ENCODE data around the gene ZFPL1.
A peak's percentile ranks its signal among the peaks of the same experiment; 100 is the strongest.

The ZFPL1 gene

DNA sequence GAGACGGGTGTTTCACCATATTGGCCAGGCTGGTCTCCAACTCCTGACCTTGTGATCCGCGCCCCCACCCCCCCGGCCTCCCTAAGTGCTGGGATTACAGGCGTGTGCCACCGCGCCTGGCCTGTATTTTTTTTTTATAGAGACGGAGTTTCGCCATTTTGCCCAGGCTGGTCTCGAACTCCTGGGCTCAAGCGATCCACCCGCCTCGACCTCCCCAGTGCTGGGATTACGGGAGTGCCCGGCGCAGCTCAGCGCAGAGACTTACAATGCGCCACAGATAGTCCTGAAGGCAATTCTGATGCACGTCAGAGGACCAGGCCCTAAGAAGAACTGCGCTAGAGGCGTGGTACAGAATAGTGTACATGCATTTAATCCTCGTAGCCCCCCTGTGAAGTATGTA, 11.4 kb downstream of the ZFPL1 start:
- DNase-seq (ENCODE audit: low spot score), result no peak

DNA sequence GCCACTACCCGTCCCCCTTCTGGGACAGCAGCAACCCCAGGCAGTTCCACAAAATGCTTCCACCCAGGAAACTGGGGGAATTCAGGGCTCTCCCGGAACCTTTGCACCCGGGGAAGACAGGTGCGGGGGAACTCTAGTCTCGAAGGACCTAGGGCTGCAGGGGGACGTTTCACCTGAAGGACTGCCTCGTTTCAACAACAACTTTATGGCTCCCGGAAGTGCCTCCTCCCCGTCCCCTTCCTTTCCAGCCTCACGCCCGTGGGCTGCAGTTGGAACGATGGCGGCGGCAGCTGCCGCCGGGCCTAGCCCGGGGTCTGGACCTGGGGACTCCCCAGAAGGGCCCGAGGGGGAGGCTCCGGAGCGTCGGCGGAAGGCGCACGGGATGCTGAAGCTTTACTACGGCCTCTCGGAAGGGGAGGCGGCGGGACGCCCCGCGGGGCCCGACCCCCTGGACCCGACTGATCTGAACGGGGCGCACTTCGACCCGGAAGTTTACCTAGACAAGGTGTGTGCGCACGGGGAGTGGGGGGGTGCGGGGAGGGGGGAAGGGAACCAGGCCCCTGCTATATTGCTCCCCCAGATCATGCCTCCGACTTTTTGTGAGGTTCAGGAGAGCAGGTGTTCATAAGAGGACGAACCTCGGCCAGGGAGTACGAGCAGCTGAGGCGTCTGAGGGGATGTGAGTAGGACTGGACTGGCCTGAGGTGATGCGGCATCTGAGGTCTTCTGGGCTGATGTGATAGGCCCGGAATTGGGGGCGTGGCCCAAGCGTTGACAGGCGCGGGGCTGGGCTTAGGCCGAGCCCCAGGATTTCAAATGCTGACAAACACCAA, 12.2 kb downstream of the ZFPL1 start, which contains the start of gene VPS51:
Gene VPS51 (plus strand): TSS at position 241 of the 833 bp plus-strand sequence. CDS start 37 bp downstream, at position 278.
- DNase-seq (ENCODE audit: low spot score), result peak; percentile 96

DNA sequence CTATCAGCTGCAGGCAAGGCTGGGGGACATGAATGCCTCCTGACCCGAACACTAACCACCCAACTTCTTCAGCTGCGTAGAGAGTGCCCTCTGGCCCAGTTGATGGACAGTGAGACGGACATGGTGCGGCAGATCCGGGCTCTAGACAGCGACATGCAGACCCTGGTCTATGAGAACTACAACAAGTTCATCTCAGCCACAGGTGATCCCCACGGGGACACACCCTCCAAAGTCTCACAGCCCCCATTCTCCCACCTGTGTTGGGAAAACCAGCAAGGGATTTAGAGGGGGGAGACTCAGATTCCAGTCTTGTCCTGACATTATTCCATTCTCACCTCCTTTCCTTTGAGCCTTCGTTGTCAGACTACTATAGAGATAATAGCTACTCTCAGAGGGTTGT, 12.9 kb downstream of the ZFPL1 start:
- DNase-seq (ENCODE audit: low spot score), result no peak

GRCh38 chr11:65100674-65101350, 16.8 kb downstream of the ZFPL1 start:
- no peak for DNase-seq (ENCODE audit: low spot score)

DNA sequence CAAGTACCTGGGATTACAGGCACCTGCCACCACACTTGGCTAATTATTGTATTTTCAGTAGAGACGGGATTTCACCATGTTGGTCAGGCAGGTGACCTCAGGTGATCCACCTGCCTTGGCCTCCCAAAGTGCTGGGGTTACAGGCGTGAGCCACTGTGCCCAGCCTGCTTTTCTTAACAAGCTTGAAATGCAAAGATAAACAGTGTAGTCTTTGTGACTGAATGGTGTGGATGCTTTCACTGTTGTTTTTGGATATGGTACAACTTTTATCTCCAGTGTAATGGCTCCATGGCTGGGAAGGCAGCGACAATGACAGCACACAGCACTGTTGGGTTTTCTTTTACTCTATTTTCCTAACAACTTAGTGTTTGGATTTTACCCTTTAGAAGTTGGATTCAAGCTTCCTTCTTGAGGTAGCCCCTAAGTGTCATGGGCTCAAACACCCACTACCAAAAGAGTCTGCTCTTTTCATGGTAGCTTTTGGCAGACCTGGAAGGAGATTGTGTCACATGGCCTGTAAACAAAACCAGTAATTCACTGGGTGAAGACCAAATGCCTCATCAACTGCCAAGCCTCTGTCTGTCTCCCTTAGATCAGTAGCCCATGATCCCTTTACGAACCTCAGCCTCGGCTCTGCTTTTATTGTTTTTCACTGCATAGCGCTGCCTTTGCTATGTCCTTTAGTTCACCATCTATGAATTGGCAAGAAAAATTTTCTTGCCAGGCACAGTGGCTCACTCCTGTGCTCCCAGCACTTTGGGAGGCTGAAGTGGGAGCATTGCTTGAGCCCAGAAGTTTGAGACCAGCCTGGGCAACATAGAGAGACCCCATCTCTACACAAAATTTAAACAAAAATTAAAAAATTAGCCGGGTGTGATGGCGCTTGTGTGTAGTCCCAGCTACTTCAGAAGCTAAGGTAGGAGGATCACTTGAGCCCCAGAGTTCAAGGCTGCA, 18.4 kb downstream of the ZFPL1 start:
- no peak for DNase-seq (ENCODE audit: low spot score)

DNA sequence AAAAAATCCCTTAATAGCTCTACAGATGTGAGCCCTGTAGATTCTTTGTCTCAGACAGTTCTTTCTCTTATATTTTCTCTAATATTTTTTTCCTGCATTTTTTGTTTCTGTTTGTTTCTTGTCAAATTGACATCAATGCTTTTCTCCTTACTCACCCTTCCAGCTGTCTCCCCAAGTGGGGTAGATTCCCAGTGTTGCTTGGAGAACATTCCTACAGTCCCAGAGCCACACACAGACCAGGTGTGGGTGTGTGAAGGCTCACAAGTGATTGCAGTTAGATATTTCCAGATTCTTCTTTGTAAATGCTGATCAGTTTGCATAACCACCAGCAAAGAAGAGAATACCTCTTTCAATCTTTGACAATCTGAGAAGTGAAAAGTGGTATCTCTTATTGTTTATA, 19.5 kb downstream of the ZFPL1 start:
- DNase-seq (ENCODE audit: low spot score), result no peak

DNA sequence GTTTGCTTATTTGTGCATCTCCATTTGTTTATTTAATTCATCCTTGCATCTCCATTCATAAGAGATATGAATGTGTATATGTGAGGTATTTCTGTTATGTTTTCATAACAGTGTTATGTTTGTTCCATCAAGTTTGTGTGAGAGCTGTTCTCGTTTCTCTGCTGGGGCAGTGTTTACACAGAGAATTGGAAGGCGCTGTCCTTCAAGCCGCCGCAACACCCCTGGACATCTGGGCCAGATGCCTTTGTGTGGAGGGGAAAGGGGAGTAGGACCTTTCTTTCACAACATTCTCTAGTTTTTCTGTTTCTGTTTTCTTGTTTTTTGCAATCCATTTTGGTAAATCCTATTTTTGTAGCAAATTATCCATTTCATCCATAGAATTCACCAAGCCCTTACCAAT, 20.6 kb downstream of the ZFPL1 start:
- DNase-seq (ENCODE audit: low spot score), result no peak

- DNase-seq (ENCODE audit: low spot score), result no peak
Measured at GRCh38 chr11:65107078-65107477, 23.1 kb downstream of the ZFPL1 start.

DNA sequence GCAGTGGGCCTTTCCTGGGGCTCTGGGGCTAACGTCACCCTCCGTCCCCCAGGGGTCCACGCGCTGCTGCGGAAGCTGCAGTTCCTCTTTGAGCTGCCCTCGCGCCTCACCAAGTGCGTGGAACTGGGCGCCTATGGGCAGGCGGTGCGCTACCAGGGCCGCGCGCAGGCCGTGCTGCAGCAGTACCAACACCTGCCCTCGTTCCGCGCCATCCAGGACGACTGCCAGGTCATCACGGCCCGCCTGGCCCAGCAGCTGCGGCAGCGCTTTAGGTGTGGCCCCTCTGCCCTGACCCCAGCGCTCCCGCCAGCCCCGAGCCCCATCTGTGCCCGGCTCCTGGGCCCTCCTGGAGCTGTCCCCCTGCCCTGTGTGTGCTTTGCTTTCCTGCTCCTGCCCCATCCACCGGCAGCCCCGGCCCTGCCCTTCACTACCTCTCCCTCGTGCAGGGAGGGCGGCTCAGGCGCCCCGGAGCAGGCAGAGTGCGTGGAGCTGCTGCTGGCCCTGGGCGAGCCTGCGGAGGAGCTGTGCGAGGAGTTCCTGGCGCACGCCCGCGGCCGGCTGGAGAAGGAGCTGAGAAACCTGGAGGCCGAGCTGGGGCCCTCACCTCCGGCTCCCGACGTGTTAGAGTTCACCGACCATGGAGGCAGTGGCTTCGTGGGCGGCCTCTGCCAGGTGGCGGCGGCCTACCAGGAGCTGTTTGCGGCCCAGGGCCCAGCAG, 23.9 kb downstream of the ZFPL1 start:
- no peak for DNase-seq (ENCODE audit: low spot score)

DNA sequence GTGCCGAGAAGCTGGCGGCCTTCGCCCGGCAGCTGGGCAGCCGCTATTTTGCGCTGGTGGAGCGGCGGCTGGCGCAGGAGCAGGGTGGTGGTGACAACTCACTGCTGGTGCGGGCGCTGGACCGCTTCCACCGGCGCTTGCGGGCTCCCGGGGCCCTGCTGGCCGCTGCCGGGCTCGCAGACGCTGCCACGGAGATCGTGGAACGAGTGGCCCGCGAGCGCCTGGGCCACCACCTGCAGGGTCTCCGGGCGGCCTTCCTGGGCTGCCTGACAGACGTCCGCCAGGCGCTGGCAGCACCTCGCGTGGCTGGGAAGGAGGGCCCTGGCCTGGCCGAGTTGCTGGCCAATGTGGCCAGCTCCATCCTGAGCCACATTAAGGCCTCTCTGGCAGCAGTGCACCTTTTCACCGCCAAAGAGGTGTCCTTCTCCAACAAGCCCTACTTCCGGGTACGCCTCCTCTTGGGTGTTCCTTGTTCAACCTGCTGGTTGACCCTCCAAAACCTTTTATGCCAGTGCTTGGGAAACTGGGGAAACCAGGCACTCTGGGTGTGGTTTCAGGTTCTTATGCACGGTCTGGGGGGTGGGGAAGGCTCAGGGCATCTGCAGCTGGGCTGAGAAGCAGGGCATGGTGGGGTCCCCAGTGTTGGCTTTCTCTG, 24.6 kb downstream of the ZFPL1 start:
- DNase-seq (ENCODE audit: low spot score), result no peak

DNA sequence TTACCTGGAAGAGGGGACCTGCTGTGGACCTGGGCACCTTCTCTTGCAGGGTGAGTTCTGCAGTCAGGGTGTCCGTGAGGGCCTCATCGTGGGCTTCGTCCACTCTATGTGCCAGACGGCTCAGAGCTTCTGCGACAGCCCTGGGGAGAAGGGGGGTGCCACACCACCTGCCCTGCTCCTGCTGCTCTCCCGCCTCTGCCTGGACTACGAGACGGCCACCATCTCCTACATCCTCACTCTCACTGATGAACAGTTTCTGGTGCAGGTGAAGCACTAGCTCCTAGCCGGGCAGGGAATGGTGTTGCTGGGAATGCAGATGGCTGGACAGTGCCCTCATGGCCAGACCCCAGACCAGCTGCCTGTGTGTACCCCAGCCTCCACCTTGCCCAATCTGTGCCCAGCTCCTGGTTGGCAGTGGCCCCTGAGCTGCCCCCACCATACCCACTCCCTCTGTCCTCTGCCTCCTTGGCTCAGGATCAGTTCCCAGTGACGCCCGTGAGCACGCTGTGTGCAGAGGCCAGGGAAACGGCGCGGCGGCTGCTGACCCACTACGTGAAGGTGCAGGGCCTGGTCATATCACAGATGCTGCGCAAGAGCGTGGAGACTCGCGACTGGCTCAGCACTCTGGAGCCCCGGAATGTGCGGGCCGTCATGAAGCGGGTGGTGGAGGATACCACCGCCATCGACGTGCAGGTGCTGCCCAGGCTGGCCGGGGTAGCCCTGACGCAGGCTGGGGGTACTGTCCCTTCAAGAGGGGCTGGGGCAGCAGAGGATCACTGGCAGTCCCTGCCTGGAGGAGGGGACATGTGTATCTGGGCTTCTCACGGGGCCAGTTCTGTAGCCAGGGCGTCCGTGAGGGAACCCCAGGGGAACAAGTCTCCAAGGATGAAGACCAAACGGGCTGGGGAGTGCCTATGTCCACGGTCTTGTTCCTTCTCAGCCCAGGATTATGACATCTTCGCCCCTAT, 25.5 kb downstream of the ZFPL1 start:
- no peak for DNase-seq (ENCODE audit: low spot score)

- peak; percentile 88 for DNase-seq (ENCODE audit: low spot score)
Measured at GRCh38 chr11:65110354-65110861, 26.4 kb downstream of the ZFPL1 start.

DNA sequence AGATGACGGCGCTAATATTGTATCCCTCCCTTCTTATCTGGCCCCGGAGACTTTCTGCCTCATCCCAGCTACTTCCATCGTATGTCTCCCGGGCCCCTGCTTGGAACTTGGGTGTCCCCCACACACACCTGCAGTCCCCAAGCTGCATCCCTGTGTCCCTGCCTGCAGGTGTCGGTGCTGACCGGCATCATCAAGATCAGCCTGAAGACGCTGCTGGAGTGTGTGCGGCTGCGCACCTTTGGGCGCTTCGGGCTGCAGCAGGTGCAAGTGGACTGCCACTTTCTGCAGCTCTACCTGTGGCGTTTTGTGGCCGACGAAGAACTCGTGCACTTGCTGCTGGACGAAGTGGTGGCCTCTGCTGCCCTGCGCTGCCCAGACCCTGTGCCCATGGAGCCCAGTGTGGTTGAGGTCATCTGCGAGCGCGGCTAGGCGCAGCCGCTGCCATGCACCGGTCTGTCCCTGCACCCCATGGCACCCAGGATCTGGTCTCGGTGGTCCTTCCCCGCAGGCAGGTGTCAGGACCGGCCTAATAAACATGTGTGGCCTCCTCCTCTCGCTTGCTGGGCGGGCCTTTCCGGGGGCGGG, 27.2 kb downstream of the ZFPL1 start:
- no peak for DNase-seq (ENCODE audit: low spot score)

DNA sequence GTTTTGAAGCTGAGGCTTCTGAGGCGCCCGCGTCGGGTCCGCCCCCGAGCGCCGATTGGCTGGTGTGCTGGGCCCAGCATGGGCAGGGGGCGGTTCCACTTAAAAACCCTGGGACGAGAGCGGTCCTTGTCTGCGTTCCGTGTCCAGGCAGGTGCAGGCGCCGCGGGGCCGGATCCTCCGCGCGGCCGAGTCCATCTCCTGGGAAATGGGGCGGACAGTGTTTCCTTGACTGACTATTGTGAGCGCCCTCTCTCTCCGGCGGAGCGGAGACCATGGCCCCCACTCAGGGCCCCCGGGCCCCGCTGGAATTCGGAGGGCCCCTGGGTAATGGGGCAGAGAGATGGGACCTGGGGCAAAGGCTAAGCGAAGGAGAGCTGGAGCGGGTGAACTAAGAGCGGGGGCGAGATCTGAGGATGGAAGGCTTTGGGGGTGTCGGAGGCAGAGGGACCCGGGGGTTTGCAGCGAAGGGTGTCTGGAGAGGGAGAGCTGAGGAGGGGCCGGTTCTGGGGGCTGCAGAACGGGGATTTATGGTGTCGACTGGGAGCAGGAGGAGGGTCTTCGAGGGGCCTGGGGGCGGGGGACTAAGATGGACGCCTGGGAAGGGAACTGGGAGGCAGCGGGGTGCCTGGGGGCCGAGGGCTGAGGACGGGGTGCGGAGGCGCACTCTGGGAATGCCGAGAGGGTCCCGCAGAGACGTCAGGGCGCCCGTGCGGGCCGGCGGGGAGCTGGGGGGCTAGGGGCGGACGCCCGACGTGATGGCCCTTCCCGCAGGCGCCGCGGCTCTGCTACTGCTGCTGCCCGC, 27.9 kb downstream of the ZFPL1 start, which contains the start of gene TM7SF2:
Gene TM7SF2 (plus strand): TSS at position 129 of the 802 bp plus-strand sequence. CDS start 144 bp downstream, at position 273.
- DNase-seq (ENCODE audit: low spot score), result peak; percentile 96

DNA sequence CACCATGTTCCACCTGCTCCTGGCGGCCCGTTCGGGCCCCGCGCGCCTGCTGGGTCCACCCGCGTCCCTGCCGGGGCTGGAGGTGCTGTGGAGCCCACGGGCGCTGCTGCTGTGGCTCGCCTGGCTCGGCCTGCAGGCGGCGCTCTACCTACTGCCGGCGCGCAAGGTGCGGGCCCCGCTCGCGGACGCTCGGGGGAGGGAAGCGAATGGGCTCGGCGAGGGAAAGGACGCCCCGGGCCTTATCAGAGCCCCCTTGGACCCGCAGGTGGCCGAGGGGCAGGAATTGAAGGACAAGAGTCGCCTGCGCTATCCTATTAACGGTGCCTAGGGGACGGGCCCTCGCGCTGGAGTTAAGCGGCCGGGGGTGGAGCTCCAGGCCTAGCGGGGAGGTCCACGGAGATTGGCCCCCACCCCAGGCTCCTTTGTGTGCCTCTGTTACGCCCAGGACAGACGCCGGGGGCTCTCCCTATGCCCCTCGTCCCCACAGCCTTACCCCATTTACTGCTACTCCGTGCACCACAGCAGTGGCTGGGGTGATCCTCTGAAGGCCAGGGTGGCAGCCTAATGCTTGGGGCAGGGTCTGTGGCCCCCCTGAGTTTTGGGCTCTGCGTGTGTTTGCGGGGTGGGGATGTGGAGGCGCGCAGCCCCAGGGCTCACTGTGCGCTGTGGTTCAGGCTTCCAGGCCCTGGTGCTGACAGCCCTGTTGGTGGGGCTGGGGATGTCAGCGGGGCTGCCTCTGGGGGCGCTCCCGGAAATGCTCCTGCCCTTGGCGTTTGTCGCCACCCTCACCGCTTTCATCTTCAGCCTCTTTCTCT, 28.7 kb downstream of the ZFPL1 start:
- DNase-seq (ENCODE audit: low spot score), result peak; percentile 72

GRCh38 chr11:65113361-65113756, 29.3 kb downstream of the ZFPL1 start:
- DNase-seq (ENCODE audit: low spot score), result peak; percentile 56

DNA sequence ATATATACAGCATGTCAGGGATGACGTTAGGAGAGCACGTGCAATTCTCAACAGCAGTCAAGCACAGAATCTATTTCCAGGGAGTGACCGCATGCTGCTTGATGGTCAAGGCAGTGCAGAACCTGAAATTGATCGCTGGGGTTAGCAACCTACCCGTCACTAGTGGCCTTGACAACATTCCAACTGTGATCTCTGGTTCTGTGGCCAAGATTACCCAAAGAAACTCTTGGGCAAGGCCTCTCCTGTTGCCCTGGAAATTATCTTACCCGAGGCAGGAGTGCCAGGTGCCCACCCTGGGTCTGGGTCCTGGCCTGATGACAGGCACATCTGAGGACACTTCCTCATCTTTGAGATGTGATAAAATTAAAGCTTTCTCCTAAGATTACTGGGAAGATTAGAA, 29.8 kb downstream of the ZFPL1 start:
- DNase-seq (ENCODE audit: low spot score), result no peak
